Measurements from ENCODE around the gene TECPR2. TPM values are rescaled to one million over a fixed set of nuclear protein-coding genes. Genes with fewer than 3 reads are reported as not detected.

Gene TECPR2
- total RNA-seq, 3 donors from 2014 or later (not counting 1 experiment from before 2014, with no cell fraction given) = 10.8 to 18.6 (median 15.3) TPM

GRCh38 chr14:102378830-102379229, 16.1 kb downstream of the TECPR2 start:
- no peaks in the 10 kb centered on the region for H3K9me3 Mint-ChIP-seq

GRCh38 chr14:102387086-102387485, 24.3 kb downstream of the TECPR2 start:
- H3K36me3 ChIP-seq (ENCODE audit: control insufficient read depth, insufficient read depth, low read length) = no peaks in the 10 kb centered on the region
- no peak for DNase-seq
- Mint-ChIP-seq H3K27me3 (ENCODE audit: low read depth in 2 of 2) (no peaks in the 10 kb centered on the region), H3K4me3 (no peak overlapping the region), H3K36me3 (no peaks in the 10 kb centered on the region), H3K9me3 (no peaks in the 10 kb centered on the region), H3K4me1 (no peaks in the 10 kb centered on the region), H3K27ac (no peak overlapping the region)
- H3K4me1 ChIP-seq (ENCODE audit: control insufficient read depth, insufficient read depth, low read length) = no peaks in the 10 kb centered on the region
- intact Hi-C loops (cut with micrococcal nuclease) = no loop called here
- no peak overlapping the region for H3K4me3 ChIP-seq (ENCODE audit: low read length)
- TF ChIP-seq CTCF (IDR thresholded peaks at IDR 0.05) = no peak
- H3K27ac ChIP-seq (ENCODE audit: low read length) = no peak overlapping the region
- H3K27me3 ChIP-seq (ENCODE audit: control insufficient read depth, insufficient read depth, low read length) = no peaks in the 10 kb centered on the region
- no peak for ATAC-seq
- no peaks in the 10 kb centered on the region for H3K9me3 ChIP-seq (ENCODE audit: control insufficient read depth, insufficient read depth, low read length)

More at GRCh38 chr14:102378830-102379229, 16.1 kb downstream of the TECPR2 start:
- Histone ChIP-seq H3K27me3 (ENCODE audit: control insufficient read depth, insufficient read depth, low read length) (no peaks in the 10 kb centered on the region), H3K9me3 (ENCODE audit: control insufficient read depth, insufficient read depth, low read length) (no peaks in the 10 kb centered on the region), H3K4me3 (ENCODE audit: low read length) (no peak overlapping the region), H3K4me1 (ENCODE audit: control insufficient read depth, insufficient read depth, low read length) (no peaks in the 10 kb centered on the region), H3K36me3 (ENCODE audit: control insufficient read depth, insufficient read depth, low read length) (peaks cover 6% of the 10 kb centered on the region), H3K27ac (ENCODE audit: low read length) (no peak overlapping the region)
- TF ChIP-seq CTCF (IDR thresholded peaks at IDR 0.05) = no peak
- WGBS (ENCODE audit: insufficient coverage) = 96% methylated on average over 6 of the region's 9 CpGs
- Mint-ChIP-seq H3K36me3 (no peaks in the 10 kb centered on the region), H3K27me3 (ENCODE audit: low read depth in 2 of 2) (no peaks in the 10 kb centered on the region), H3K27ac (no peak overlapping the region), H3K4me1 (peaks cover 0 to 6% of the 10 kb centered on the region in 2 donors), H3K4me3 (no peak overlapping the region)
- ATAC-seq (no peak), DNase-seq (no peak)
- intact Hi-C loops (cut with micrococcal nuclease) = no loop called here

- H3K4me3 Mint-ChIP-seq = no peak overlapping the region
- H3K27ac Mint-ChIP-seq = no peak overlapping the region
- DNase-seq = no peak
- no peaks in the 10 kb centered on the region for H3K27me3 Mint-ChIP-seq (ENCODE audit: low read depth in 2 of 2)
- 67% methylated on average over 1 of the region's 2 CpGs for WGBS (ENCODE audit: insufficient coverage)
- no peak for ATAC-seq
- intact Hi-C loops (cut with micrococcal nuclease) = no loop called here
- no peak for TF ChIP-seq CTCF (IDR thresholded peaks at IDR 0.05)
- no peaks in the 10 kb centered on the region for H3K9me3 Mint-ChIP-seq
- no peaks in the 10 kb centered on the region for H3K4me1 Mint-ChIP-seq
- H3K36me3 ChIP-seq (ENCODE audit: control insufficient read depth, insufficient read depth, low read length) = no peaks in the 10 kb centered on the region
- no peak overlapping the region for H3K27ac ChIP-seq (ENCODE audit: low read length)
- H3K4me1 ChIP-seq (ENCODE audit: control insufficient read depth, insufficient read depth, low read length) = no peaks in the 10 kb centered on the region
- H3K36me3 Mint-ChIP-seq = no peaks in the 10 kb centered on the region
- H3K9me3 ChIP-seq (ENCODE audit: control insufficient read depth, insufficient read depth, low read length) = no peaks in the 10 kb centered on the region
- no peaks in the 10 kb centered on the region for H3K27me3 ChIP-seq (ENCODE audit: control insufficient read depth, insufficient read depth, low read length)
- no peak overlapping the region for H3K4me3 ChIP-seq (ENCODE audit: low read length)
Observed at GRCh38 chr14:102389246-102389645, 26.5 kb downstream of the TECPR2 start.

- Histone ChIP-seq H3K4me3 (ENCODE audit: low read length) (no peak overlapping the region), H3K27me3 (ENCODE audit: control insufficient read depth, insufficient read depth, low read length) (no peaks in the 10 kb centered on the region), H3K9me3 (ENCODE audit: control insufficient read depth, insufficient read depth, low read length) (no peaks in the 10 kb centered on the region), H3K27ac (ENCODE audit: low read length) (no peak overlapping the region), H3K36me3 (ENCODE audit: control insufficient read depth, insufficient read depth, low read length) (no peaks in the 10 kb centered on the region), H3K4me1 (ENCODE audit: control insufficient read depth, insufficient read depth, low read length) (no peaks in the 10 kb centered on the region)
- intact Hi-C loops (cut with micrococcal nuclease) = no loop called here
- no peaks in the 10 kb centered on the region for H3K27me3 Mint-ChIP-seq (ENCODE audit: low read depth in 2 of 2)
- no peak for TF ChIP-seq CTCF (IDR thresholded peaks at IDR 0.05)
- H3K27ac Mint-ChIP-seq = no peak overlapping the region
- H3K4me3 Mint-ChIP-seq = no peak overlapping the region
- H3K36me3 Mint-ChIP-seq = no peaks in the 10 kb centered on the region
- WGBS (ENCODE audit: insufficient coverage) = 87% methylated on average over 1 of the region's 2 CpGs
- peaks cover 0 to 6% of the 10 kb centered on the region in 2 donors for H3K4me1 Mint-ChIP-seq
- no peak for DNase-seq
- no peaks in the 10 kb centered on the region for H3K9me3 Mint-ChIP-seq
- ATAC-seq = no peak
Observed at GRCh38 chr14:102390064-102390855, 27.5 kb downstream of the TECPR2 start.

All from natural killer cell (primary cell).